H1 (cell line): ENCODE data around the gene CHFR. TPM values are rescaled to one million over a fixed set of nuclear protein-coding genes. Genes with fewer than 3 reads are reported as not detected.

Experiments used
- BCL11A ChIP-seq, 2 experiments: IDR thresholded peaks; one replicate each; pipeline ENCODE4 v1.6.1; 2011; ENCODE audit warnings: low read depth in 2 of 2, low read length in 2 of 2, mild to moderate bottlenecking in 2 of 2
- CHD1 ChIP-seq: IDR thresholded peaks from 2 replicates; pipeline ENCODE4 v1.6.1; 2012; ENCODE audit warnings: low read depth, low read length, improper control_type of control experiment
- CHD2 ChIP-seq: IDR thresholded peaks from 2 replicates; pipeline ENCODE4 v1.6.1; 2012; ENCODE audit warnings: low read length, improper control_type of control experiment
- CTBP2 ChIP-seq: IDR thresholded peaks from 2 replicates; pipeline ENCODE4 v1.7.0; 2011; ENCODE audit warnings: borderline replicate concordance, mild to moderate bottlenecking, moderate library complexity, mixed read lengths, low read length; ENCODE audit not compliant: insufficient read depth, insufficient read length
- FOSL1 ChIP-seq: IDR thresholded peaks from 2 replicates; pipeline ENCODE4 v1.6.1; 2011; ENCODE audit warnings: mild to moderate bottlenecking, low read depth, low read length, moderate library complexity; ENCODE audit not compliant: insufficient read depth
- GTF2F1 ChIP-seq: IDR thresholded peaks from 2 replicates; pipeline ENCODE4 v1.6.1; 2012; ENCODE audit warnings: low read depth, low read length, improper control_type of control experiment, borderline replicate concordance
- KDM5A ChIP-seq: fragments of 200-600 bp; IDR thresholded peaks from 2 replicates; pipeline ENCODE4 v1.7.1; 2012; ENCODE audit warnings: mild to moderate bottlenecking, low read length, inconsistent platforms, mixed read lengths
- NRF1 ChIP-seq: IDR thresholded peaks from 2 replicates; pipeline ENCODE4 v1.6.1; 2011; ENCODE audit warnings: mild to moderate bottlenecking, low read depth, low read length, improper control_type of control experiment
- POLR2A ChIP-seq, 2 experiments: IDR thresholded peaks; 1 replicate in 1 of 2; 2 replicates in 1 of 2; pipeline ENCODE4 v1.6.1; 2011; ENCODE audit warnings: low read depth in 2 of 2, low read length in 2 of 2, mild to moderate bottlenecking in 2 of 2; ENCODE audit errors: control extremely low read depth in 1 of 2
- RBBP5 ChIP-seq: IDR thresholded peaks from 2 replicates; pipeline ENCODE4 v1.7.1; 2012; ENCODE audit warnings: low read depth, mild to moderate bottlenecking, inconsistent platforms, low read length, moderate library complexity, borderline replicate concordance
- SAP30 ChIP-seq: fragments of 300-600 bp; sonication (generic); IDR thresholded peaks from 2 replicates; pipeline ENCODE4 v1.7.1; 2012; ENCODE audit warnings: low read length, moderate library complexity, mild to moderate bottlenecking, inconsistent platforms; ENCODE audit not compliant: insufficient read depth, insufficient replicate concordance
- SP4 ChIP-seq: IDR thresholded peaks from 2 replicates; pipeline ENCODE4 v1.6.1; 2012; ENCODE audit warnings: low read length, inconsistent platforms
- ZNF274 ChIP-seq: IDR thresholded peaks from 2 replicates; pipeline ENCODE4 v1.7.0; 2012; ENCODE audit warnings: low read length, borderline replicate concordance; ENCODE audit errors: extremely low read depth
- polyA plus RNA-seq, 7 experiments: library from polyadenylated mRNA; depleted of rRNA in 3 of 7; stranded (reverse) in 5 of 7; unstranded in 2 of 7; fragments of >200 nt in 5 of 7; fragments of 200-250 nt in 2 of 7; gene quantifications; 1 replicate in 5 of 7; 2 replicates in 1 of 7; 4 replicates in 1 of 7; pipeline versions ENCODE4 v1.2.1 to v1.2.3, GENCODE V29; 2011 to 2013; ENCODE audit warnings: missing spikeins in 2 of 7, mixed read lengths in 2 of 7
- total RNA-seq: library from RNA; stranded (reverse); fragmentation: NEBNext Ultra II Directional; extraction: Animal tissue kit (Norgen Biotek cat#: 25700); gene quantifications from 2 replicates; pipeline ENCODE4 v1.2.1, GENCODE V29; 2021

Gene CHFR
- total and polyA plus RNA-seq, 2 of the 8 experiments (the other 6 are each of a cell fraction or from before 2014, with no cell fraction given): 31.4 to 44.6 TPM

GRCh38 chr12:132908145-132909029 is 21.0 kb upstream of the CHFR start (continued):
- no peak for TF ChIP-seq BCL11A (IDR thresholded peaks at IDR 0.05; ENCODE audit: low read depth in 2 of 2, low read length in 2 of 2)
- no peak for TF ChIP-seq KDM5A
- no peak for TF ChIP-seq CTBP2
- no peak for TF ChIP-seq SP4
- peak in 1 of 2 experiments; percentile 69; a peak in 2 of 3 replicates for TF ChIP-seq POLR2A (IDR thresholded peaks at IDR 0.05; ENCODE audit: control extremely low read depth in 1 of 2, low read depth in 2 of 2, low read length in 2 of 2)
- TF ChIP-seq RBBP5: peak; percentile 49; the same call in 1 of the 2 replicates
- peak; percentile 25; the same call in 1 of the 2 replicates for TF ChIP-seq NRF1
- peak; percentile 89 for TF ChIP-seq CHD2
- no peak for TF ChIP-seq SAP30
- TF ChIP-seq GTF2F1: no peak
- no peak for TF ChIP-seq CHD1
- TF ChIP-seq ZNF274: no peak
- TF ChIP-seq FOSL1: no peak
- TF ChIP-seq, all 59 proteins: peak for 16
